GM21723 (cell line): ENCODE data around the gene ATF7.
A peak's percentile ranks its signal among the peaks of the same experiment; 100 is the strongest.
"Not testable (repeated sequence)": the region's sequence is repeated elsewhere in the genome, so short reads cannot be mapped to it uniquely, and the experiment has no call there.

Experiments used
- ATAC-seq: cut with Tn5 transposase; IDR thresholded peaks from one replicate; pipeline ENCODE4 v1.9.1; 2021; ENCODE audit warnings: mild to moderate bottlenecking, moderate library complexity; ENCODE audit not compliant: unreplicated experiment

ATF7 gene

GRCh38 chr12:53599579-53599978 lies 26.6 kb downstream of the ATF7 start:
- ATAC-seq, result no peak

GRCh38 chr12:53598971-53599370 lies 27.2 kb downstream of the ATF7 start:
- not testable (repeated sequence) for ATAC-seq

GRCh38 chr12:53596920-53597363 lies 29.2 kb downstream of the ATF7 start:
- no peak for ATAC-seq

- no peak for ATAC-seq
Measured at GRCh38 chr12:53594897-53595615, 31.1 kb downstream of the ATF7 start.

GRCh38 chr12:53593707-53594106 lies 32.5 kb downstream of the ATF7 start:
- no peak for ATAC-seq

GRCh38 chr12:53593031-53593430 lies 33.2 kb downstream of the ATF7 start:
- ATAC-seq, result no peak

- no peak for ATAC-seq
Measured at GRCh38 chr12:53592426-53592825, 33.8 kb downstream of the ATF7 start.

- no peak for ATAC-seq
Measured at GRCh38 chr12:53591301-53592206, 34.6 kb downstream of the ATF7 start.

GRCh38 chr12:53590652-53591051 lies 35.5 kb downstream of the ATF7 start:
- ATAC-seq, result no peak

- no peak for ATAC-seq
Measured at GRCh38 chr12:53589915-53590314, 36.3 kb downstream of the ATF7 start.

- no peak for ATAC-seq
Measured at GRCh38 chr12:53589423-53589822, 36.8 kb downstream of the ATF7 start.

- ATAC-seq, result no peak
Measured at GRCh38 chr12:53588123-53588522, 38.1 kb downstream of the ATF7 start.

- no peak for ATAC-seq
Measured at GRCh38 chr12:53586745-53587144, 39.4 kb downstream of the ATF7 start.

GRCh38 chr12:53585448-53586125 lies 40.6 kb downstream of the ATF7 start:
- ATAC-seq, result no peak

- peak; percentile 75 for ATAC-seq
Measured at GRCh38 chr12:53579545-53579955, 46.6 kb downstream of the ATF7 start.

- no peak for ATAC-seq
Measured at GRCh38 chr12:53578783-53579182, 47.4 kb downstream of the ATF7 start.

- no peak for ATAC-seq
Measured at GRCh38 chr12:53577941-53578352, 48.2 kb downstream of the ATF7 start.

- ATAC-seq, result no peak
Measured at GRCh38 chr12:53575502-53576249, 50.5 kb downstream of the ATF7 start.

- no peak for ATAC-seq
Measured at GRCh38 chr12:53572134-53572758, 53.9 kb downstream of the ATF7 start.

GRCh38 chr12:53571295-53571694 lies 54.9 kb downstream of the ATF7 start:
- no peak for ATAC-seq
